ENCODE results near the gene PARD3. TPM values are rescaled to one million over a fixed set of nuclear protein-coding genes. Genes with fewer than 3 reads are reported as not detected.
"Not testable (repeated sequence)": the region's sequence is repeated elsewhere in the genome, so short reads cannot be mapped to it uniquely, and the experiment has no call there.

The PARD3 gene
- total and polyA plus RNA-seq, 2 donors (not counting 1 experiment from before 2014, with no cell fraction given), result 24.0 to 46.4 TPM

GRCh38 chr10:34352599-34353204, 462.4 kb downstream of the PARD3 start:
- H3K27ac ChIP-seq (ENCODE audit: insufficient read depth, low read length); H3K4me1 ChIP-seq (ENCODE audit: control insufficient read depth, extremely low read depth, insufficient read depth, low read length); H2AFZ ChIP-seq (ENCODE audit: low read length); H3K79me2 ChIP-seq (ENCODE audit: control insufficient read depth, insufficient read depth, low read length); H3K4me3 ChIP-seq (replicated peaks in 1 of 4; ENCODE audit: control extremely low read depth in 1 of 4, insufficient read depth in 1 of 4, low read depth in 3 of 4, low read length in 4 of 4); H3K36me3 ChIP-seq (ENCODE audit: control insufficient read depth, insufficient read depth, low read length); H3K9ac ChIP-seq (ENCODE audit: insufficient read depth, low read length); H3K4me2 ChIP-seq (ENCODE audit: extremely low read depth, insufficient read depth, low read length); H3K27me3 ChIP-seq (ENCODE audit: control insufficient read depth, insufficient read depth, low read length); H4K20me1 ChIP-seq (ENCODE audit: control insufficient read depth, extremely low read depth, insufficient read depth, low read length); H3K9me3 ChIP-seq (ENCODE audit: control insufficient read depth, insufficient read depth, low read depth, low read length); DNase-seq (ENCODE audit: low read depth in 2 of 2): not testable (repeated sequence)

- Histone ChIP-seq H3K4me1 (ENCODE audit: control insufficient read depth, extremely low read depth, insufficient read depth, low read length) (no peaks in the 10 kb centered on the region), H3K9ac (ENCODE audit: insufficient read depth, low read length) (no peak overlapping the region), H2AFZ (ENCODE audit: low read length) (no peak overlapping the region), H3K4me3 (replicated peaks in 1 of 4; ENCODE audit: control extremely low read depth in 1 of 4, insufficient read depth in 1 of 4, low read depth in 3 of 4, low read length in 4 of 4) (no peak overlapping the region), H3K4me2 (ENCODE audit: extremely low read depth, insufficient read depth, low read length) (no peak overlapping the region), H4K20me1 (ENCODE audit: control insufficient read depth, extremely low read depth, insufficient read depth, low read length) (no peaks in the 10 kb centered on the region), H3K79me2 (ENCODE audit: control insufficient read depth, insufficient read depth, low read length) (no peaks in the 10 kb centered on the region), H3K27ac (ENCODE audit: insufficient read depth, low read length) (no peak overlapping the region), H3K9me3 (ENCODE audit: control insufficient read depth, insufficient read depth, low read depth, low read length) (no peaks in the 10 kb centered on the region), H3K36me3 (ENCODE audit: control insufficient read depth, insufficient read depth, low read length) (no peaks in the 10 kb centered on the region), H3K27me3 (ENCODE audit: control insufficient read depth, insufficient read depth, low read length) (no peaks in the 10 kb centered on the region)
- DNase-seq (ENCODE audit: low read depth in 2 of 2), result peak; percentile 10 to 34
- TF ChIP-seq EZH2 (IDR thresholded peaks at IDR 0.05; ENCODE audit: low read length, missing control alignments), result no peak
- no peak for TF ChIP-seq CTCF (conservative IDR thresholded peaks at IDR 0.05 in 1 of 2, IDR thresholded peaks at IDR 0.05 in 1 of 2; ENCODE audit: low read depth in 1 of 2, low read length in 2 of 2)
These were observed 463.9 kb downstream of the PARD3 start for GRCh38 chr10:34351161-34351560.

- TF ChIP-seq CTCF (conservative IDR thresholded peaks at IDR 0.05 in 1 of 2, IDR thresholded peaks at IDR 0.05 in 1 of 2; ENCODE audit: low read depth in 1 of 2, low read length in 2 of 2) (no peak), EZH2 (IDR thresholded peaks at IDR 0.05; ENCODE audit: low read length, missing control alignments) (no peak)
- Histone ChIP-seq H3K27ac (ENCODE audit: insufficient read depth, low read length) (no peak overlapping the region), H3K79me2 (ENCODE audit: control insufficient read depth, insufficient read depth, low read length) (no peaks in the 10 kb centered on the region), H3K9ac (ENCODE audit: insufficient read depth, low read length) (no peak overlapping the region), H3K4me2 (ENCODE audit: extremely low read depth, insufficient read depth, low read length) (no peak overlapping the region), H3K36me3 (ENCODE audit: control insufficient read depth, insufficient read depth, low read length) (no peaks in the 10 kb centered on the region), H3K4me3 (replicated peaks in 1 of 4; ENCODE audit: control extremely low read depth in 1 of 4, insufficient read depth in 1 of 4, low read depth in 3 of 4, low read length in 4 of 4) (no peak overlapping the region), H3K9me3 (ENCODE audit: control insufficient read depth, insufficient read depth, low read depth, low read length) (no peaks in the 10 kb centered on the region), H3K27me3 (ENCODE audit: control insufficient read depth, insufficient read depth, low read length) (no peaks in the 10 kb centered on the region), H2AFZ (ENCODE audit: low read length) (no peak overlapping the region), H3K4me1 (ENCODE audit: control insufficient read depth, extremely low read depth, insufficient read depth, low read length) (no peaks in the 10 kb centered on the region), H4K20me1 (ENCODE audit: control insufficient read depth, extremely low read depth, insufficient read depth, low read length) (no peaks in the 10 kb centered on the region)
- no peak for DNase-seq (ENCODE audit: low read depth in 2 of 2)
These were observed 466.1 kb downstream of the PARD3 start for GRCh38 chr10:34348917-34349485.

Data from fibroblast of lung (primary cell).